Smooth muscle cell (in vitro differentiated cells): Measurements from ENCODE around the gene DTX4. TPM values are rescaled to one million over a fixed set of nuclear protein-coding genes. Genes with fewer than 3 reads are reported as not detected.

Experiments
- DNase-seq: peaks from one replicate; lab custom pipeline; 2025; ENCODE audit not compliant: unreplicated experiment; lab: John Stamatoyannopoulos, UW
- H2AFZ ChIP-seq: fragments of 200-600 bp; sonication (generic); 2 replicates; pipeline ENCODE4 v1.6.0; 2016; ENCODE audit warnings: antibody characterized with exemption, low read depth, mild to moderate bottlenecking
- H3F3A ChIP-seq: fragments of 200-600 bp; sonication (generic); 2 replicates; pipeline ENCODE4 v1.6.0; 2017; ENCODE audit warnings: antibody characterized with exemption, low read depth
- H3K27ac ChIP-seq: fragments of 200-600 bp; sonication (generic); 2 replicates; pipeline ENCODE4 v1.5.1; 2016; ENCODE audit warnings: low read depth, mild to moderate bottlenecking
- H3K27me3 ChIP-seq: fragments of 200-600 bp; sonication (generic); 2 replicates; pipeline ENCODE4 v1.6.1; 2016; ENCODE audit warnings: low read depth, mild to moderate bottlenecking
- H3K36me3 ChIP-seq: fragments of 200-600 bp; sonication (generic); 2 replicates; pipeline ENCODE4 v1.5.1; 2016; ENCODE audit warnings: low read depth
- H3K4me1 ChIP-seq: fragments of 200-600 bp; sonication (generic); 2 replicates; pipeline ENCODE4 v1.5.1; 2016; ENCODE audit warnings: low read depth
- H3K4me2 ChIP-seq: fragments of 200-600 bp; sonication (generic); 2 replicates; pipeline ENCODE4 v1.6.0; 2016; ENCODE audit warnings: mild to moderate bottlenecking
- H3K4me3 ChIP-seq: fragments of 200-600 bp; sonication (generic); 2 replicates; pipeline ENCODE4 v1.5.1; 2016; ENCODE audit warnings: mild to moderate bottlenecking
- H3K79me2 ChIP-seq: fragments of 200-600 bp; sonication (generic); 2 replicates; pipeline ENCODE4 v1.6.0; 2016; ENCODE audit warnings: low read depth, mild to moderate bottlenecking
- H3K9ac ChIP-seq: fragments of 200-600 bp; sonication (generic); 2 replicates; pipeline ENCODE4 v1.6.0; 2016; ENCODE audit warnings: low read depth
- H3K9me3 ChIP-seq: fragments of 200-600 bp; sonication (generic); replicated peaks from 2 replicates; pipeline ENCODE4 v1.5.1; 2016; ENCODE audit warnings: low read depth
- H4K20me1 ChIP-seq: fragments of 200-600 bp; sonication (generic); 2 replicates; pipeline ENCODE4 v1.6.0; 2016; ENCODE audit warnings: low read depth
- CTCF ChIP-seq: fragments of 200-600 bp; sonication (generic); IDR thresholded peaks from 2 replicates; pipeline ENCODE4 v1.5.1; 2017; ENCODE audit warnings: borderline replicate concordance, mild to moderate bottlenecking, antibody characterized with exemption; ENCODE audit not compliant: insufficient read depth, poor library complexity, severe bottlenecking
- WGBS: methylation state at CpG from one replicate; pipeline ENCODE4 v1.1.7; 2016; ENCODE audit warnings: low lambda C conversion rate; 5-methylcytosine and 5-hydroxymethylcytosine counted together
- polyA plus RNA-seq: library from polyadenylated mRNA; unstranded; fragments of >200 nt; fragmentation: Nextera tagmentation; extraction: Ambion mirVana; gene quantifications from 2 replicates; pipeline ENCODE4 v1.2.1, GENCODE V29; 2016
- total RNA-seq: library from RNA; depleted of rRNA; stranded (reverse); fragments of >200 nt; gene quantifications from 2 replicates; pipeline ENCODE4 v1.2.3, GENCODE V29; 2014

The DTX4 gene
- total and polyA plus RNA-seq, 2 experiments from 2014 or later: 10.2 to 13.0 TPM

GRCh38 chr11:59181746-59182456 lies 10.0 kb downstream of the DTX4 start:
- no peak for DNase-seq
- no peak overlapping the region for H3K9ac ChIP-seq
- no peaks in the 10 kb centered on the region for H3K36me3 ChIP-seq
- H3K27ac ChIP-seq: no peak overlapping the region
- H3K4me1 ChIP-seq: peaks cover 20% of the 10 kb centered on the region
- H3K4me3 ChIP-seq: no peak overlapping the region
- no peak overlapping the region for H3K4me2 ChIP-seq
- TF ChIP-seq CTCF: no peak
- 96% methylated on average over 31 of the region's 33 CpGs for WGBS
- peaks cover 36% of the 10 kb centered on the region for H3K79me2 ChIP-seq
- H3K9me3 ChIP-seq: no peaks in the 10 kb centered on the region
- H3K27me3 ChIP-seq: no peaks in the 10 kb centered on the region
- H4K20me1 ChIP-seq: peaks cover 73% of the 10 kb centered on the region
- H3F3A ChIP-seq: no peaks in the 10 kb centered on the region
- H2AFZ ChIP-seq: no peak overlapping the region

GRCh38 chr11:59182457-59183151 lies 10.7 kb downstream of the DTX4 start:
- H3K27ac ChIP-seq: no peak overlapping the region
- H3K4me2 ChIP-seq: no peak overlapping the region
- no peaks in the 10 kb centered on the region for H3F3A ChIP-seq
- no peak overlapping the region for H3K9ac ChIP-seq
- peaks cover 77% of the 10 kb centered on the region for H4K20me1 ChIP-seq
- H3K27me3 ChIP-seq: no peaks in the 10 kb centered on the region
- H3K4me1 ChIP-seq: peaks cover 20% of the 10 kb centered on the region
- H3K36me3 ChIP-seq: no peaks in the 10 kb centered on the region
- H2AFZ ChIP-seq: no peak overlapping the region
- H3K4me3 ChIP-seq: no peak overlapping the region
- H3K79me2 ChIP-seq: peaks cover 29% of the 10 kb centered on the region
- TF ChIP-seq CTCF: peak; percentile 24
- DNase-seq: no peak
- no peaks in the 10 kb centered on the region for H3K9me3 ChIP-seq
- WGBS: 92% methylated on average over 4 of the region's 4 CpGs

GRCh38 chr11:59183771-59184170 lies 11.8 kb downstream of the DTX4 start:
- TF ChIP-seq CTCF: no peak
- Histone ChIP-seq H3K27ac (no peak overlapping the region), H3F3A (no peaks in the 10 kb centered on the region), H3K4me2 (no peak overlapping the region), H3K4me3 (no peak overlapping the region), H2AFZ (no peak overlapping the region), H3K9me3 (no peaks in the 10 kb centered on the region), H3K27me3 (no peaks in the 10 kb centered on the region), H3K36me3 (no peaks in the 10 kb centered on the region), H3K4me1 (peaks cover 20% of the 10 kb centered on the region), H3K9ac (no peak overlapping the region), H3K79me2 (peaks cover 25% of the 10 kb centered on the region), H4K20me1 (peaks cover 82% of the 10 kb centered on the region)
- no peak for DNase-seq
- 100% methylated on average over 1 of the region's 1 CpG for WGBS
